ENCODE data around the gene MBNL3. TPM values are rescaled to one million over a fixed set of nuclear protein-coding genes. Genes with fewer than 3 reads are reported as not detected.

MBNL3 gene
- total RNA-seq, 1 donor from 2014 or later = 7.7 TPM

- H3K27ac Mint-ChIP-seq (ENCODE audit: unreplicated experiment) = no peak overlapping the region
- no peaks in the 10 kb centered on the region for H3K9me3 Mint-ChIP-seq (ENCODE audit: unreplicated experiment)
- no peak for DNase-seq (ENCODE audit: extremely low spot score, unreplicated experiment)
- no peaks in the 10 kb centered on the region for H3K36me3 Mint-ChIP-seq (ENCODE audit: unreplicated experiment)
- no peaks in the 10 kb centered on the region for H3K27me3 Mint-ChIP-seq (ENCODE audit: unreplicated experiment)
- no peaks in the 10 kb centered on the region for H3K4me1 Mint-ChIP-seq (ENCODE audit: unreplicated experiment)
- TF ChIP-seq CTCF (IDR thresholded peaks at IDR 0.05) = no peak
- no peak overlapping the region for H3K4me3 Mint-ChIP-seq (ENCODE audit: unreplicated experiment)
Measured at GRCh38 chrX:132406106-132406505, 82.7 kb downstream of the MBNL3 start.

- Mint-ChIP-seq H3K4me1 (ENCODE audit: unreplicated experiment) (no peaks in the 10 kb centered on the region), H3K36me3 (ENCODE audit: unreplicated experiment) (no peaks in the 10 kb centered on the region), H3K27ac (ENCODE audit: unreplicated experiment) (no peak overlapping the region), H3K4me3 (ENCODE audit: unreplicated experiment) (no peak overlapping the region), H3K27me3 (ENCODE audit: unreplicated experiment) (no peaks in the 10 kb centered on the region), H3K9me3 (ENCODE audit: unreplicated experiment) (no peaks in the 10 kb centered on the region)
- no peak for TF ChIP-seq CTCF (IDR thresholded peaks at IDR 0.05)
- no peak for DNase-seq (ENCODE audit: extremely low spot score, unreplicated experiment)
Measured at GRCh38 chrX:132404266-132404665, 84.6 kb downstream of the MBNL3 start.

- Mint-ChIP-seq H3K9me3 (ENCODE audit: unreplicated experiment) (no peaks in the 10 kb centered on the region), H3K4me3 (ENCODE audit: unreplicated experiment) (no peak overlapping the region), H3K27ac (ENCODE audit: unreplicated experiment) (no peak overlapping the region), H3K36me3 (ENCODE audit: unreplicated experiment) (no peaks in the 10 kb centered on the region), H3K27me3 (ENCODE audit: unreplicated experiment) (no peaks in the 10 kb centered on the region), H3K4me1 (ENCODE audit: unreplicated experiment) (no peaks in the 10 kb centered on the region)
- no peak for DNase-seq (ENCODE audit: extremely low spot score, unreplicated experiment)
- TF ChIP-seq CTCF (IDR thresholded peaks at IDR 0.05) = no peak
Measured at GRCh38 chrX:132401935-132402334, 86.9 kb downstream of the MBNL3 start.

DNA sequence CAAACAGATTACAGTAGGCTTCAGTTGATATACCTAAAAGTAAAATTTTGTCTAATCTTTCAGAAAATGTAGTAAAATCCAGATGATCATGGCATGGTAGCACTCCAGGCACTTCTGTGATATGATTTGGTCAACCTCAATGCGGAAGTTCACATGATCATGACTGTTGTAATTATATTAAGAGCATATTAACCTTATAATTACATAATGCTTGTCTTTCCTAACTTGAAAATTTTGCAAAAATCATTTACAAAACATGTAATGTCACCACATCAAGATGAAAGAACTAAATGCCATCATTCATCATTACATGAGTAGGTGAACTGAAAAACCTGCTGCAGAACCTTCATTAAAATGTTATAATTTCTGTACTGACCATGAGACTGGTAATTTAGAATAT, 88.1 kb downstream of the MBNL3 start:
- no peak for DNase-seq (ENCODE audit: extremely low spot score, unreplicated experiment)
- Mint-ChIP-seq H3K36me3 (ENCODE audit: unreplicated experiment) (no peaks in the 10 kb centered on the region), H3K27ac (ENCODE audit: unreplicated experiment) (no peak overlapping the region), H3K4me3 (ENCODE audit: unreplicated experiment) (no peak overlapping the region), H3K9me3 (ENCODE audit: unreplicated experiment) (no peaks in the 10 kb centered on the region), H3K4me1 (ENCODE audit: unreplicated experiment) (no peaks in the 10 kb centered on the region), H3K27me3 (ENCODE audit: unreplicated experiment) (no peaks in the 10 kb centered on the region)
- TF ChIP-seq CTCF (IDR thresholded peaks at IDR 0.05) = no peak

DNA sequence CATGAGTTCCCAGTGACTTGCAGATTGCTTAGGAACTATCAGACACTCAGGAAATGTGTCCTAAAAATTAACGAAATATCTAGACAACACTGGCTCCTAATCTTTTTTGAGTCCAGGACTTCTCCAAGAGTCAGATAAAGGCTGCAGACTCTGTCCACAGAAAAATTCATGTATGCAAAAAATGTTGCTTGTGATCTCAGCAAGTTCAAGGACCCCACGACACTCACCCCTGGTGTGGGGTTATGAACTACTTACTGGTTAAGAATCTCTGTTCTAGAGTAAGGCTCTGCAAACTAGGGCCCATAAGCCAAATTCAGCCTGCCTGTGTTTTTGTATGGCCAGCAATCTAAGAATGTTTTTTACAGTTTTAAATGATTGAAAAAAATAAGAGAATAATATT, 93.2 kb downstream of the MBNL3 start:
- no peak overlapping the region for H3K4me3 Mint-ChIP-seq (ENCODE audit: unreplicated experiment)
- DNase-seq (ENCODE audit: extremely low spot score, unreplicated experiment) = no peak
- H3K27me3 Mint-ChIP-seq (ENCODE audit: unreplicated experiment) = no peaks in the 10 kb centered on the region
- H3K9me3 Mint-ChIP-seq (ENCODE audit: unreplicated experiment) = no peaks in the 10 kb centered on the region
- H3K4me1 Mint-ChIP-seq (ENCODE audit: unreplicated experiment) = no peaks in the 10 kb centered on the region
- TF ChIP-seq CTCF (IDR thresholded peaks at IDR 0.05) = no peak
- H3K36me3 Mint-ChIP-seq (ENCODE audit: unreplicated experiment) = no peaks in the 10 kb centered on the region
- no peak overlapping the region for H3K27ac Mint-ChIP-seq (ENCODE audit: unreplicated experiment)

Measured in osteocyte (in vitro differentiated cells).